ENCODE data around the gene PDZRN3.

PDZRN3 gene

DNA sequence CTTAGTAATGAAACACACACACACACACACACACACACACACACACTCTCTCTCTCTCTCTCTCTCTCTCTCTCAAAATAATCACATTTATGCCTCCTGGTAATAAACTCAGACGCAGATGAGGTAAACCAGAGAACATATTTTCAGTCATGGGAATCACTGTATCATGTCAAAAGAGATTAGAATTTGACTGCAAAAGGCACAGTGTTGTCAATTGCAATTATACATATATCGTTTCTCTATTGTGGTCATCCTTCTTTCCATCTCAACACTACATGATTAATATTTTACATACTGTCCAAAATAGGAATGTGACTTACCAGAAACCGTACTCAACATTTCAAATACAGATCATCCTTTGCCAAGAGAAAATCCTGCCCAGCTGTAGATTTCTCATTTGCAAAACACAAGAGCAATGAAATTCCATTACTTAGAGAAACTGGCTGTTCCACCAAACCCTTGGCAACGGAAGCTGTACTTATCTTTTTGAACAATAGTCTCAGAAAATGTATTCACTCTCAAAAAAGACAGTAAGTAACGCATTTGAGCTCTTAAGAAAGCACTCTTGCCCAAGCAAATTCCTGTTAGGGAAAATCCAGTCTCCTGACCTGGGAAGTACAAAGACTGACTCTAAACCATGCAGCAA, 24.3 kb downstream of the PDZRN3 start:
- H3K4me3 ChIP-seq (ENCODE audit: low read depth, low read length): no peak overlapping the region
- no peak for DNase-seq (ENCODE audit: low read depth, low spot score)
- POLR2A ChIA-PET: interaction anchor here (0.9 kb wide), 1 partner anchor 65 kb away, joined by 3 read pairs; no protein-coding TSS in a partner anchor
- CTCF ChIA-PET: interaction anchor here (0.7 to 3.5 kb wide), 2 partner anchors 22 to 93 kb away, joined by 3 to 18 read pairs; no protein-coding TSS in a partner anchor
- TF ChIP-seq, protein P1, sequence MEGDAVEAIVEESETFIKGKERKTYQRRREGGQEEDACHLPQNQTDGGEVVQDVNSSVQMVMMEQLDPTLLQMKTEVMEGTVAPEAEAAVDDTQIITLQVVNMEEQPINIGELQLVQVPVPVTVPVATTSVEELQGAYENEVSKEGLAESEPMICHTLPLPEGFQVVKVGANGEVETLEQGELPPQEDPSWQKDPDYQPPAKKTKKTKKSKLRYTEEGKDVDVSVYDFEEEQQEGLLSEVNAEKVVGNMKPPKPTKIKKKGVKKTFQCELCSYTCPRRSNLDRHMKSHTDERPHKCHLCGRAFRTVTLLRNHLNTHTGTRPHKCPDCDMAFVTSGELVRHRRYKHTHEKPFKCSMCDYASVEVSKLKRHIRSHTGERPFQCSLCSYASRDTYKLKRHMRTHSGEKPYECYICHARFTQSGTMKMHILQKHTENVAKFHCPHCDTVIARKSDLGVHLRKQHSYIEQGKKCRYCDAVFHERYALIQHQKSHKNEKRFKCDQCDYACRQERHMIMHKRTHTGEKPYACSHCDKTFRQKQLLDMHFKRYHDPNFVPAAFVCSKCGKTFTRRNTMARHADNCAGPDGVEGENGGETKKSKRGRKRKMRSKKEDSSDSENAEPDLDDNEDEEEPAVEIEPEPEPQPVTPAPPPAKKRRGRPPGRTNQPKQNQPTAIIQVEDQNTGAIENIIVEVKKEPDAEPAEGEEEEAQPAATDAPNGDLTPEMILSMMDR (IDR thresholded peaks at IDR 0.05; ENCODE audit: insufficient read depth, low read length, missing control alignments): no peak

DNA sequence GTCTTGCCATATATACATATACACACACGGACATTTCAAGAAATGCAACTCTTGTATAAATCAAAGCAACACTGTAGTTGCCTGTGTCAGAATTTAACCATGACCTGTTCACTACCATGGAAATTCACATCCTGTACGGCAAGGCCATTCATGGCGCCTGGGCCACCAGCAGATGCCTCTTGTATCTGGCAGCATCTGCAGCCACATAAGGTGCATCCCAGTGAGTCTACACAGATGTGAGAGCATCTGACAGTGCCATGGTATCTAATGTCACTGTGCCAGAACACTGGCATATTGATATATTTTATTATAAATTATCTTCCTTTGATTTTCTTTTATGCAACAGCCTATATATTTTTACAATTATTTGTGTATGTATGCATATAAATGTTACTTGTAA, 25.1 kb downstream of the PDZRN3 start:
- ChIA-PET CTCF (interaction anchor here (3.5 kb wide), 1 partner anchor 92 kb away, joined by 18 read pairs; no protein-coding TSS in a partner anchor), POLR2A (no interaction called here)
- no peak overlapping the region for H3K4me3 ChIP-seq (ENCODE audit: low read depth, low read length)
- TF ChIP-seq, protein P1 (IDR thresholded peaks at IDR 0.05; ENCODE audit: insufficient read depth, low read length, missing control alignments): no peak
- DNase-seq (ENCODE audit: low read depth, low spot score): no peak

DNA sequence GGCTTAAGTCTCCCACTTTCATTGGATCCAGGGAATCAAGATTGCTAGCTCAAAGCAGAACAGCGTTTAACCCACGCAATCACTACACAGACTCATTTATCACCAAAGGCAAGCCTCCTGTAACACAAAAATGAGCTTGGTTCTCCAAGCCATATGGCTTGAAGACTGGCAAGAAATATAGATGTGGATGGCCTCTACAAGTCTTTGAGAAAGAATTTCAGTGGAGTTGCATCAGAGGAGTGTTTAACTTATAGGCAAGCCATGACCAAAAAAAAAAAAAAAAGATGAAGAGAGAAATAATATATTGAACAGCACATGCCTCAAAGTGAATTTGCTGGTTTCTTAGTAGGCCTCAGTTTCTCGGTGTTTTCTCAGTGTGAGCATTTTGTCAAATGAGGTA, 27.3 kb downstream of the PDZRN3 start:
- H3K4me3 ChIP-seq (ENCODE audit: low read depth, low read length): no peak overlapping the region

DNA sequence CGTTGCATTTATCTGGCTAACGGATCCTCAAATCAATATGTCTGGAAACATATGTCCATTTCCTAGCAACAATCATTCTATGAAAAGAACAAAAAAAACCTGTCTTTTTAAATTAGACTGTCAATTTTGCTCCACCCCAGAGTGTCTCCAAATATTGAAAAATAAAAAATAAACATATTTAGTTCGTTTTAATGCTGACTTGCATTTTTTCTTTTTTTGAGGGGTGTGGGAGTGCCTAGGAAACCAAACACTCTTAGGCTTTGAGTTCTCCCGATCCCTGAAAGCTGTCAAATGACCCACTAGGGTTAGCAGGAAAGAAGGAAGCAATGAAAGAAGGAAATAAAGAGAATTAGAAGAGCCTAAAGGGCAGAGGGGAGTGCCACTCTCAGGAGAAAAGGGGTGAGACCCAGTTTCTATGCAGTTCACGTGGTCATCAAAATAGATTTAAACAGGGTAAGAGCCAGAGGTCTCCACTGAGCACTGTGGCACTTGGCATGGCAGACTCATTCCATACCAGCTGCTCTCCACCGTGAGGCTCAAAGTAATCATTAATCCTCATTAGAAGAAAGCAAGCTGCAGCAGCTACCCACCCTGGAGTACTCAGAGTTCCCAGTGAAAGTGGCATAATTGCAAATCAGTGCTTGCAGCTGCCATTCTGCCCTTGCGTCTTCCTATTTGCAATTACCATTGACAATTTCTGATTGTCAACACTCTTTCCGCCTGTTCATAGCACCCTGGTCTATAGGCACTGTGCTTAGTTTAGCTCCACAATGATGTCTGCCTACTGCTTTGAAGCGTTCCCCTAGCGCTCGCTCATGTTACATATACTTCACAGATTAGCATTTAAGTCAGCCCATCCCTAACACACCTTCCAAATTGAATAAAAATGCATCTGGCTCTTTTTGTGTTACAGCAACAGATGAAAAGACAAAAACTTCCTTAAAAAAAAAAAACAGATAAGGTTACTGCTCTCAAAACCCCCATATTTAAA, 32.3 kb downstream of the PDZRN3 start:
- no peak for DNase-seq (ENCODE audit: low read depth, low spot score)
- TF ChIP-seq, protein P1 (IDR thresholded peaks at IDR 0.05; ENCODE audit: insufficient read depth, low read length, missing control alignments): no peak
- POLR2A ChIA-PET: no interaction called here
- CTCF ChIA-PET: no interaction called here
- H3K4me3 ChIP-seq (ENCODE audit: low read depth, low read length): no peak overlapping the region

More for the DNA sequence above, 27.3 kb downstream of the PDZRN3 start:
- CTCF ChIA-PET: no interaction called here
- POLR2A ChIA-PET: interaction anchor here (0.6 kb wide), 1 partner anchor 17 kb away, joined by 3 read pairs; no protein-coding TSS in a partner anchor
- TF ChIP-seq, protein P1 (IDR thresholded peaks at IDR 0.05; ENCODE audit: insufficient read depth, low read length, missing control alignments): no peak
- DNase-seq (ENCODE audit: low read depth, low spot score): no peak

DNA sequence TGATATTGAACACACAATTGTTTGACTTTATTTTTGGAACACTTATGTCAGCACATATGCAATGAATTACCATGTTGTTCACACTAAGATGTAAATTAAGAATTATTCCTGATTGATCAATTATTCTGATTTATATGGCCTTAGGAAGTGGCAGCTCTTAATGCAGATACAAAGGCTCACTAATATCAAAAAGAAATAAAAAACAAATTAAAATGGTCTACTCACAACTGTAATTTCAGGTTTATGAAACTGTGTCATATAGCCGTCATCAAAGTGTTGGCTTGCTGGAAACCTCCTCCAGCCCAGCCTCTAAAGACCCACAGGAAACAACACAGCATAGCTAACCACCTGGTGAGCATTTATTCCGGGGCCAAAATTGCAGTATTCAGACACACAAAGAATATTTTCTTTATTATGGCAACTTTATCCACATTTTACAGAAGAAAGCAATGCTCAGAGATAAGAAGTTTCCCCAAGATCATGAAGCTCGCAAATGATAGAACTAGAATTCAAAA, 33.4 kb downstream of the PDZRN3 start:
- POLR2A ChIA-PET: no interaction called here
- DNase-seq (ENCODE audit: low read depth, low spot score): no peak
- TF ChIP-seq, protein P1 (IDR thresholded peaks at IDR 0.05; ENCODE audit: insufficient read depth, low read length, missing control alignments): no peak
- H3K4me3 ChIP-seq (ENCODE audit: low read depth, low read length): no peak overlapping the region
- CTCF ChIA-PET: no interaction called here

DNA sequence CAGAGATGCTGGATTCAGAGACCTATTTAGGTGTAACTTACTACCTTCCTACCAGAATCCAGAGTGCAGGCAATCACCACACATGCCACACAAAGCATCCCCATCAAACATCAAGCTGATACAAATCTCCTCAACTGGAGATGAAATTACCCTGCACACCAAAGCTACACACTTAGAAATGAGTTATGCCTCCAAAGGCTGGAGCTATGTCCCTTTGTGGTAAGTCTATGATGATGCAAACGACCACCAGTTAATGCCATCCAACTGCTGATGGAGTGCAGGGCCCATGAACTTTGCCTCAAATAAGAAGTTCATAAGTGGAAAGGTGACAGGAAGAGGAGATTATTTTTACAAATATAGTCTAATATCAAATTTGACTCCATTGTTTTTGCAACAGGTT, 38.1 kb downstream of the PDZRN3 start:
- no peak for DNase-seq (ENCODE audit: low read depth, low spot score)
- POLR2A ChIA-PET: interaction anchor here (1.0 kb wide), 1 partner anchor 210 kb away, joined by 3 read pairs; no protein-coding TSS in a partner anchor
- TF ChIP-seq, protein P1 (IDR thresholded peaks at IDR 0.05; ENCODE audit: insufficient read depth, low read length, missing control alignments): no peak
- no peak overlapping the region for H3K4me3 ChIP-seq (ENCODE audit: low read depth, low read length)
- CTCF ChIA-PET: no interaction called here

Measured in AG04449 (cell line).